ENCODE data around the gene TSKU. TPM values are rescaled to one million over a fixed set of nuclear protein-coding genes. Genes with fewer than 3 reads are reported as not detected.

TSKU gene
- total RNA-seq, 4 donors from 2014 or later: 10.2 to 23.9 (median 15.8) TPM

DNA sequence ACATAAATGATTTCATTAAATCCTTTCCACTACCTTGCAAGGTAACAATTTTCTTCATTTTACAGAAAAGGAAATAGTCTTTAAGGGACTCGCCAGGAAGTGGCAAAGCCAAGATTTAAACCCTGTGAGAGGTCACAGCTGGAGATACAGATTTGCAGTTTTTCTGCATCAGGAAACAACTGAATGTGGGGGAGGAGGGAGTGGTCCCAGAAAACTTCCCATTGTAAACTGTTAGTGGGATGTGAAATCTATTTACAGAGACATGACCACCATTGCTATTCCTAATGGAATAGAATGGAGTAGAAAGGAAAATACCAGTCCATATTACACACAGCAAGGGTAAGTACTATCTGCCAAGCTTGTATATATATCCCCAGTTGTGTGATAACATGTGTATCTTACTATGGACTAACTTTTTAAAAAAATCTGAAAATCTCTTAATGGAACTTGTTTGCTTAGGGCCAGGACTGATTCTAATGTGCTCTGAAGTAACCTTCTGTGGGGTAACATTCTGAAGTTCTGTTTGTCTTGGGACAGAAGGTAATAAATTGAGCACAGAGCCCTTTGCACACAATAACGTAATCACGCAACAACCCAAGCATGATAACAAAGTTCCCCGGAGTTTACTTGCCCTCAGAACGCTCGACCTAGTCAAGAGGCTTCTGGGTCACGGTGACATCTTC, 10.9 kb upstream of the TSKU start:
- peak overlapping the region; percentile 32 to 77 (median 71) for H3K27ac ChIP-seq
- H3K36me3 ChIP-seq: no peaks in the 10 kb centered on the region
- H3K4me3 ChIP-seq: no peak overlapping the region
- H3K9me3 ChIP-seq: peaks cover 0 to 8% (median 0%) of the 10 kb centered on the region in 3 donors
- DNase-seq (no peak), ATAC-seq (peak in 1 of 2 donors; percentile 48)
- H3K4me1 ChIP-seq: peaks cover 43 to 53% of the 10 kb centered on the region in 2 donors
- intact Hi-C loops (cut with DNase I; ENCODE audit: low total_unique reads): no loop called here
- in situ Hi-C loops (cut with MboI; ENCODE audit: low sequenced_read_pairs in 4 of 4): no loop called here
- TF ChIP-seq POLR2A (IDR thresholded peaks at IDR 0.05): no peak
- TF ChIP-seq, protein P1, sequence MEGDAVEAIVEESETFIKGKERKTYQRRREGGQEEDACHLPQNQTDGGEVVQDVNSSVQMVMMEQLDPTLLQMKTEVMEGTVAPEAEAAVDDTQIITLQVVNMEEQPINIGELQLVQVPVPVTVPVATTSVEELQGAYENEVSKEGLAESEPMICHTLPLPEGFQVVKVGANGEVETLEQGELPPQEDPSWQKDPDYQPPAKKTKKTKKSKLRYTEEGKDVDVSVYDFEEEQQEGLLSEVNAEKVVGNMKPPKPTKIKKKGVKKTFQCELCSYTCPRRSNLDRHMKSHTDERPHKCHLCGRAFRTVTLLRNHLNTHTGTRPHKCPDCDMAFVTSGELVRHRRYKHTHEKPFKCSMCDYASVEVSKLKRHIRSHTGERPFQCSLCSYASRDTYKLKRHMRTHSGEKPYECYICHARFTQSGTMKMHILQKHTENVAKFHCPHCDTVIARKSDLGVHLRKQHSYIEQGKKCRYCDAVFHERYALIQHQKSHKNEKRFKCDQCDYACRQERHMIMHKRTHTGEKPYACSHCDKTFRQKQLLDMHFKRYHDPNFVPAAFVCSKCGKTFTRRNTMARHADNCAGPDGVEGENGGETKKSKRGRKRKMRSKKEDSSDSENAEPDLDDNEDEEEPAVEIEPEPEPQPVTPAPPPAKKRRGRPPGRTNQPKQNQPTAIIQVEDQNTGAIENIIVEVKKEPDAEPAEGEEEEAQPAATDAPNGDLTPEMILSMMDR (IDR thresholded peaks at IDR 0.05 in 4 of 5, conservative IDR thresholded peaks at IDR 0.05 in 1 of 5): no peak
- H3K27me3 ChIP-seq: no peaks in the 10 kb centered on the region

DNA sequence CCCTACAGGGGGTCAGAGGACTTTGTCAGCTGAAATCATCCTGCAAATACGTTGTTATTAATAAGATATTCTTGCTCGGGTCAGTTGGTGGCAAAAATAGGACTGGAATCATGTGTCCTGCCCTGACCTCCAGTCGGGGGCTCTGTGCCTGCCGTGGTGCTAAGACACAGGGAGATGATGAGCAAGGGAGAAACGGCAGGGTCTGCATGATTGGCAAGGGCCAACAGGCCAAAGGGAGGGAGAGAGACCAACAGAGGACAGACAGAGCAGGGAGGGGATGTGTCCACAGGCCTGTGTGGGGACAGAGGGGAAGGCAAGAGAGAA, 10.4 kb upstream of the TSKU start:
- intact Hi-C loops (cut with DNase I; ENCODE audit: low total_unique reads) (no loop called here), in situ Hi-C loops (cut with MboI; ENCODE audit: low sequenced_read_pairs in 4 of 4) (no loop called here)
- Histone ChIP-seq H3K9me3 (peaks cover 0 to 8% (median 0%) of the 10 kb centered on the region in 3 donors), H3K27me3 (no peaks in the 10 kb centered on the region), H3K4me3 (no peak overlapping the region), H3K27ac (peak overlapping the region; percentile 32 to 77 (median 71)), H3K4me1 (peaks cover 41 to 49% of the 10 kb centered on the region in 2 donors), H3K36me3 (no peaks in the 10 kb centered on the region)
- TF ChIP-seq, protein P1 (IDR thresholded peaks at IDR 0.05 in 4 of 5, conservative IDR thresholded peaks at IDR 0.05 in 1 of 5): no peak
- TF ChIP-seq POLR2A (IDR thresholded peaks at IDR 0.05): no peak
- no peak for ATAC-seq
- no peak for DNase-seq

DNA sequence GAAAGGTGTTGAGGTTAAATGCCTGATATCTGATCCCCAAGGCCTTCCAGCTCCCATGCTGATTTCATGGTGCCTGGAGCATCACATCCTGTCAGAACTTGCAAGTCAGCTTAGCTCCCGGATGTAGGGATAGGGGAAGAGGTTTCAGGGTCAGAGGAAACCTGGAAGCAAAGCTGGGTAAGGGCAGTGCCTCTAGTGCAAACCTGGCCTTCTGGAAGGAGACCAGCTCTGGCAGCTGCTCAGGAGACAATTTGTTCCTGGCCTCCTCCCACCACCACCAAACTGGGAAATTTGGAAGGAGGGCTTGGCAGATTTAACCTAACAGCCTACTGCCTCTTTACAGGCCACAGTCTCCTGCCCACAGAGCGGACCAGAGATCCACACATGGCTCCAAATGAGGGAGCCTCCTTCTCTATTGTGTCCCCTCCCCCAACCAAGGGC, 9.2 kb upstream of the TSKU start:
- no peak for TF ChIP-seq POLR2A (IDR thresholded peaks at IDR 0.05)
- TF ChIP-seq, protein P1 (IDR thresholded peaks at IDR 0.05 in 4 of 5, conservative IDR thresholded peaks at IDR 0.05 in 1 of 5): no peak
- Histone ChIP-seq H3K4me3 (no peak overlapping the region), H3K4me1 (peaks cover 35 to 37% of the 10 kb centered on the region in 2 donors), H3K27me3 (no peaks in the 10 kb centered on the region), H3K36me3 (no peaks in the 10 kb centered on the region), H3K9me3 (peaks cover 0 to 8% (median 0%) of the 10 kb centered on the region in 3 donors), H3K27ac (peak overlapping the region; percentile 27 to 77 (median 71))
- intact Hi-C loops (cut with DNase I; ENCODE audit: low total_unique reads): no loop called here
- in situ Hi-C loops (cut with MboI; ENCODE audit: low sequenced_read_pairs in 4 of 4): no loop called here
- ATAC-seq: peak; percentile 79 to 80
- peak; percentile 61 to 82 for DNase-seq

DNA sequence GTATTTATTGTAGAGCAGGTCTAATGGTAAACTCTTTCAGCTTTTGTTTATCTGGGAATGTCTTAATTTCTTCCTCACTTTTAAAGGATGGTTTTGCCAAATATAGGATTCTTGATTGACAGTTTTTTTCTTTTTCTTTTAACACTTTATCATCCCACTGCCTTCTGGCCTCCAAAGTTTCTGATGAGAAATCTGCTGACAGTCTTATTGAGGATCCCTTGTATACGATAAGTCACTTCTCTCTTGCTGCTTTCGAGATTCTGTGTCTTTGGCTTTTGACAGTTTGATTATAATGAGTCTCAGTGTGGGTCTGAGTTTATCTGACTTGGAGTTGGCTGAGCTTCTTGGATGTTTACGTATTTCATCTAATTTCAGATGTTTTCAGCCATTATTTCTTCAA, 6.7 kb upstream of the TSKU start:
- Histone ChIP-seq H3K4me1 (peaks cover 29 to 35% of the 10 kb centered on the region in 2 donors), H3K27ac (no peak overlapping the region), H3K4me3 (no peak overlapping the region), H3K36me3 (no peaks in the 10 kb centered on the region), H3K9me3 (peaks cover 0 to 8% (median 0%) of the 10 kb centered on the region in 3 donors), H3K27me3 (no peaks in the 10 kb centered on the region)
- no peak for TF ChIP-seq POLR2A (IDR thresholded peaks at IDR 0.05)
- TF ChIP-seq, protein P1 (IDR thresholded peaks at IDR 0.05 in 4 of 5, conservative IDR thresholded peaks at IDR 0.05 in 1 of 5): no peak
- intact Hi-C loops (cut with DNase I; ENCODE audit: low total_unique reads): no loop called here
- in situ Hi-C loops (cut with MboI; ENCODE audit: low sequenced_read_pairs in 4 of 4): no loop called here
- ATAC-seq (no peak), DNase-seq (no peak)
